Osteocyte (in vitro differentiated cells): Measurements from ENCODE around the gene DNASE1L1. TPM values are rescaled to one million over a fixed set of nuclear protein-coding genes. Genes with fewer than 3 reads are reported as not detected.

Experiments used
- DNase-seq: peaks from one replicate; pipeline ENCODE4 v3.0.0; 2021; ENCODE audit warnings: mixed read lengths; ENCODE audit not compliant: unreplicated experiment; ENCODE audit errors: extremely low spot score
- H3K27ac Mint-ChIP-seq: one replicate; pipeline ENCODE4 v1.8.0; 2021; ENCODE audit warnings: mild to moderate bottlenecking, mixed read lengths; ENCODE audit not compliant: unreplicated experiment
- H3K27me3 Mint-ChIP-seq: one replicate; pipeline ENCODE4 v1.8.0; 2021; ENCODE audit warnings: mixed read lengths; ENCODE audit not compliant: unreplicated experiment
- H3K36me3 Mint-ChIP-seq: one replicate; pipeline ENCODE4 v1.8.0; 2021; ENCODE audit warnings: mixed read lengths; ENCODE audit not compliant: unreplicated experiment
- H3K4me1 Mint-ChIP-seq: one replicate; pipeline ENCODE4 v1.8.0; 2021; ENCODE audit warnings: mixed read lengths; ENCODE audit not compliant: unreplicated experiment
- H3K4me3 Mint-ChIP-seq: one replicate; pipeline ENCODE4 v1.8.0; 2021; ENCODE audit warnings: mild to moderate bottlenecking, moderate library complexity, mixed read lengths; ENCODE audit not compliant: unreplicated experiment
- H3K9me3 Mint-ChIP-seq: one replicate; pipeline ENCODE4 v1.8.0; 2021; ENCODE audit warnings: mixed read lengths; ENCODE audit not compliant: unreplicated experiment
- CTCF ChIP-seq: fragments of 200-600 bp; sonication (generic); IDR thresholded peaks from 2 replicates; pipeline ENCODE4 v1.5.0; 2021; ENCODE audit warnings: antibody characterized with exemption, mild to moderate bottlenecking, moderate library complexity
- total RNA-seq: library from RNA; stranded (reverse); gene quantifications from 2 replicates; pipeline ENCODE4 v1.2.1, GENCODE V29; 2021

DNASE1L1 gene
- total RNA-seq, 1 donor from 2014 or later: 28.1 TPM

- Mint-ChIP-seq H3K4me1 (peaks cover 22% of the 10 kb centered on the region), H3K27me3 (no peaks in the 10 kb centered on the region), H3K9me3 (no peaks in the 10 kb centered on the region), H3K36me3 (no peaks in the 10 kb centered on the region), H3K27ac (no peak overlapping the region), H3K4me3 (no peak overlapping the region)
- TF ChIP-seq CTCF: no peak
- peak; percentile 80 for DNase-seq
These were observed 4.1 kb upstream of the DNASE1L1 start for GRCh38 chrX:154413142-154413541.

- no peaks in the 10 kb centered on the region for H3K36me3 Mint-ChIP-seq
- H3K4me3 Mint-ChIP-seq: peak overlapping the region; percentile 68
- H3K4me1 Mint-ChIP-seq: peaks cover 23% of the 10 kb centered on the region
- no peak overlapping the region for H3K27ac Mint-ChIP-seq
- no peak for TF ChIP-seq CTCF
- H3K27me3 Mint-ChIP-seq: no peaks in the 10 kb centered on the region
- no peak for DNase-seq
- H3K9me3 Mint-ChIP-seq: no peaks in the 10 kb centered on the region
These were observed 3.4 kb upstream of the DNASE1L1 start for GRCh38 chrX:154412468-154412867.

- Mint-ChIP-seq H3K4me3 (peak overlapping the region; percentile 68), H3K27ac (peak overlapping the region; percentile 47), H3K9me3 (no peaks in the 10 kb centered on the region), H3K4me1 (peaks cover 23% of the 10 kb centered on the region), H3K36me3 (no peaks in the 10 kb centered on the region), H3K27me3 (no peaks in the 10 kb centered on the region)
- peak; percentile 84 for DNase-seq
- TF ChIP-seq CTCF: no peak
These were observed 2.9 kb upstream of the DNASE1L1 start for GRCh38 chrX:154411981-154412340.

- Mint-ChIP-seq H3K4me3 (peak overlapping the region; percentile 79), H3K4me1 (peaks cover 23% of the 10 kb centered on the region), H3K27ac (peak overlapping the region; percentile 90), H3K36me3 (peaks cover 2% of the 10 kb centered on the region), H3K9me3 (no peaks in the 10 kb centered on the region), H3K27me3 (no peaks in the 10 kb centered on the region)
- no peak for DNase-seq
- TF ChIP-seq CTCF: no peak
These were observed 314 bp downstream of the DNASE1L1 start for GRCh38 chrX:154408659-154409221.

- no peak for TF ChIP-seq CTCF
- H3K9me3 Mint-ChIP-seq: no peaks in the 10 kb centered on the region
These were observed 4.3 kb downstream of the DNASE1L1 start for GRCh38 chrX:154404625-154405192.

More at GRCh38 chrX:154404625-154405192, 4.3 kb downstream of the DNASE1L1 start:
- no peaks in the 10 kb centered on the region for H3K27me3 Mint-ChIP-seq
- H3K4me1 Mint-ChIP-seq: peaks cover 15% of the 10 kb centered on the region
- no peak overlapping the region for H3K27ac Mint-ChIP-seq
- H3K36me3 Mint-ChIP-seq: peaks cover 4% of the 10 kb centered on the region
- DNase-seq: no peak
- H3K4me3 Mint-ChIP-seq: no peak overlapping the region
